ENCODE results near the gene ALK.

DNA sequence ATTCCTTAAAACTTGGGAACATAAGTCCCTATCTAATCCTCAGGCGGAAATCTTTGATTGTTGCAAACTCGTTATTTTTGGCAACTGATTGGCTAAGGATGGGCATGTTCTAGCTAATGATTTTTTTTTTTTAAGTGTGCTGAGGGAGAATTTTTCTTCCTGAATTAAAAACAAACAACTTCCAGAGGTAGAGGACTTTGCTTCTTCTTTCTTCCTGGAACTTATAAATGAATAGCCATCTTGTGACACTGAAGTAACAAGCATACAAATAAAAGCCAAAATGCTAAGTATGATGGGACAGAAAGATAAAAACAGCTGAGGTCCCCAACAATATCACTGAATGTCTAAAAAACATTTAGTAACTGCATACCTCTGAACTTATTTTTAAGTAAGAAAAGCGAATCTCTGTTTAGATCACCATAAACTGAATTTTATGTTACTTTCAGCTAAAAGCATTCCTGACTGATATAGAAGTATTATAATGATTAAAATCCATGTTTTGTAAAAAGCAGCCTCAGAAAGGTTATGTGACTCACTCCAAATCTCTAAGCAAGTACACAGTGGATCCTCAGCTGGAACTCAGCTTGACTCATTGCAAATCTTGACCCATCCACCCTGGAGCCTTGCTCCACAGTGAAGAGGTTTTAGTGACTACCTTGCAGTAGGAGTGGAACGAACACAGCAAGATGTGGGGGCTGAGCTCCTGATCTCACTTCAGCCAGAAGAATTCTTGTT is 461.8 kb downstream of the ALK start:
- TF ChIP-seq, protein P1, sequence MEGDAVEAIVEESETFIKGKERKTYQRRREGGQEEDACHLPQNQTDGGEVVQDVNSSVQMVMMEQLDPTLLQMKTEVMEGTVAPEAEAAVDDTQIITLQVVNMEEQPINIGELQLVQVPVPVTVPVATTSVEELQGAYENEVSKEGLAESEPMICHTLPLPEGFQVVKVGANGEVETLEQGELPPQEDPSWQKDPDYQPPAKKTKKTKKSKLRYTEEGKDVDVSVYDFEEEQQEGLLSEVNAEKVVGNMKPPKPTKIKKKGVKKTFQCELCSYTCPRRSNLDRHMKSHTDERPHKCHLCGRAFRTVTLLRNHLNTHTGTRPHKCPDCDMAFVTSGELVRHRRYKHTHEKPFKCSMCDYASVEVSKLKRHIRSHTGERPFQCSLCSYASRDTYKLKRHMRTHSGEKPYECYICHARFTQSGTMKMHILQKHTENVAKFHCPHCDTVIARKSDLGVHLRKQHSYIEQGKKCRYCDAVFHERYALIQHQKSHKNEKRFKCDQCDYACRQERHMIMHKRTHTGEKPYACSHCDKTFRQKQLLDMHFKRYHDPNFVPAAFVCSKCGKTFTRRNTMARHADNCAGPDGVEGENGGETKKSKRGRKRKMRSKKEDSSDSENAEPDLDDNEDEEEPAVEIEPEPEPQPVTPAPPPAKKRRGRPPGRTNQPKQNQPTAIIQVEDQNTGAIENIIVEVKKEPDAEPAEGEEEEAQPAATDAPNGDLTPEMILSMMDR (IDR thresholded peaks at IDR 0.05; ENCODE audit: low read length), result no peak
- TF ChIP-seq EZH2 (optimal IDR thresholded peaks at IDR 0.05; ENCODE audit: low read depth, low read length), result no peak
- TF ChIP-seq EZH2phosphoT487 (IDR thresholded peaks at IDR 0.05; ENCODE audit: low read length), result no peak
